Fibroblast of lung (primary cell): ENCODE results near the gene MACROD2.

ENCODE experiments used
- CTCF ChIP-seq, 2 donors: IDR thresholded peaks in 1 of 2; conservative IDR thresholded peaks in 1 of 2; 1 replicate in 1 of 2; 2 replicates in 1 of 2; pipeline ENCODE4 v1.5.1; 2011 to 2012; ENCODE audit warnings: low read length in 2 of 2, control low read depth in 1 of 2, inconsistent platforms in 1 of 2, low read depth in 1 of 2, mild to moderate bottlenecking in 1 of 2
- EZH2 ChIP-seq: IDR thresholded peaks from 2 replicates; pipeline ENCODE4 v1.5.1; 2012; ENCODE audit warnings: low read length, control low read depth, mild to moderate bottlenecking; ENCODE audit errors: missing control alignments

GRCh38 chr20:15359056-15359455 lies 1363.7 kb downstream of the MACROD2 start:
- TF ChIP-seq EZH2 (no peak), CTCF (conservative IDR thresholded peaks at IDR 0.05 in 1 of 2, IDR thresholded peaks at IDR 0.05 in 1 of 2; ENCODE audit: low read depth in 1 of 2, low read length in 2 of 2) (no peak)
